Activated B cell treated with CpG ODN at 0.5 μM for 24 hours (primary cell): ENCODE data around the gene CCDC141. TPM values are rescaled to one million over a fixed set of nuclear protein-coding genes. Genes with fewer than 3 reads are reported as not detected.

Experiments used
- ATAC-seq: fragments of 200-7000 bp; cut with Tn5 transposase; one replicate; pipeline ENCODE4 v1.10.0; 2021; ENCODE audit warnings: low read depth, mild to moderate bottlenecking, moderate library complexity
- CTCF ChIA-PET: fragments of 350-600 bp; sonication (Branson Sonifier 250); formaldehyde crosslinking; loops from one replicate; lab custom pipeline; 2021; ENCODE audit warnings: antibody characterized with exemption; lab: Charles Lee
- POLR2A ChIA-PET: fragments of 350-600 bp; sonication (Branson Sonifier 250); formaldehyde crosslinking; loops from one replicate; lab custom pipeline; 2021; ENCODE audit warnings: antibody characterized with exemption; lab: Charles Lee
- DNase-seq: peaks from one replicate; pipeline ENCODE4 v3.0.0; 2022
- H3K27ac Mint-ChIP-seq: one replicate; pipeline ENCODE4 v1.8.0; 2020; ENCODE audit warnings: mixed read lengths
- H3K27me3 Mint-ChIP-seq: one replicate; pipeline ENCODE4 v1.8.0; 2021; ENCODE audit warnings: mixed read lengths
- H3K36me3 Mint-ChIP-seq: one replicate; pipeline ENCODE4 v1.8.0; 2021; ENCODE audit warnings: low read depth, mixed read lengths
- H3K4me1 Mint-ChIP-seq: one replicate; pipeline ENCODE4 v1.8.0; 2021; ENCODE audit warnings: mixed read lengths
- H3K4me3 Mint-ChIP-seq: one replicate; pipeline ENCODE4 v1.8.0; 2020; ENCODE audit warnings: mild to moderate bottlenecking, mixed read lengths
- H3K9me3 Mint-ChIP-seq: one replicate; pipeline ENCODE4 v1.8.0; 2020; ENCODE audit warnings: mixed read lengths
- intact Hi-C: fragments of 100-400 bp; cut with micrococcal nuclease; formaldehyde crosslinking; loops from one replicate; pipeline ENCODE4 v1.15.1; 2024
- total RNA-seq: library from RNA; stranded (reverse); gene quantifications from 2 replicates; pipeline ENCODE4 v1.2.3, GENCODE V29; 2022
- TF ChIP-seq, protein P1 (sequence below): fragments of 200-600 bp; IDR thresholded peaks from one replicate; pipeline ENCODE4 v1.8.0; 2022; ENCODE audit warnings: antibody characterized with exemption, mild to moderate bottlenecking

Gene CCDC141
- total RNA-seq, 1 donor from 2014 or later, result 38.8 TPM

DNA sequence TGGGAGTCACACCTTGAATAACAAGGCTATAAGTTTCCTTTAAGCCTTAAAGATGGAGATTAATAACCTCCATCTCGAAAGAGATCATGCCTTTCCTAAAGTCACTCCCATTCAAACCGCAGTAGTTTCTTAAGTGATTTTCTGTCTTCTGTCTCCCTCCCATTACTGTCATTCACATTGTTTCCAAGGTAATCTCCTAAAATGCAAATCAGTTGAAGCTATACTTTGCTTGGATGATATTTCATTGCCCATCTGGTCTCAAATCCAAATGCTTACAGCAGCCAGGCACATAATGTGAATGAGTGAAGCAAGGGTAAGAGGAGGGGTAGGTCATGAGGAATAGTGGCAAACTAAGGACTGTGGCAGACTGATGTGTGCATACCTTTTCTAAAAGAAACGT lies 116.4 kb downstream of the CCDC141 start:
- no peaks in the 10 kb centered on the region for H3K27me3 Mint-ChIP-seq
- H3K36me3 Mint-ChIP-seq, result peaks cover 34% of the 10 kb centered on the region
- CTCF ChIA-PET, result no interaction called here
- TF ChIP-seq, protein P1, sequence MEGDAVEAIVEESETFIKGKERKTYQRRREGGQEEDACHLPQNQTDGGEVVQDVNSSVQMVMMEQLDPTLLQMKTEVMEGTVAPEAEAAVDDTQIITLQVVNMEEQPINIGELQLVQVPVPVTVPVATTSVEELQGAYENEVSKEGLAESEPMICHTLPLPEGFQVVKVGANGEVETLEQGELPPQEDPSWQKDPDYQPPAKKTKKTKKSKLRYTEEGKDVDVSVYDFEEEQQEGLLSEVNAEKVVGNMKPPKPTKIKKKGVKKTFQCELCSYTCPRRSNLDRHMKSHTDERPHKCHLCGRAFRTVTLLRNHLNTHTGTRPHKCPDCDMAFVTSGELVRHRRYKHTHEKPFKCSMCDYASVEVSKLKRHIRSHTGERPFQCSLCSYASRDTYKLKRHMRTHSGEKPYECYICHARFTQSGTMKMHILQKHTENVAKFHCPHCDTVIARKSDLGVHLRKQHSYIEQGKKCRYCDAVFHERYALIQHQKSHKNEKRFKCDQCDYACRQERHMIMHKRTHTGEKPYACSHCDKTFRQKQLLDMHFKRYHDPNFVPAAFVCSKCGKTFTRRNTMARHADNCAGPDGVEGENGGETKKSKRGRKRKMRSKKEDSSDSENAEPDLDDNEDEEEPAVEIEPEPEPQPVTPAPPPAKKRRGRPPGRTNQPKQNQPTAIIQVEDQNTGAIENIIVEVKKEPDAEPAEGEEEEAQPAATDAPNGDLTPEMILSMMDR, result no peak
- H3K4me1 Mint-ChIP-seq, result peaks cover 2% of the 10 kb centered on the region
- H3K27ac Mint-ChIP-seq, result no peak overlapping the region
- ATAC-seq (no peak), DNase-seq (no peak)
- POLR2A ChIA-PET, result no interaction called here
- H3K4me3 Mint-ChIP-seq, result no peak overlapping the region
- intact Hi-C loops, result no loop called here
- H3K9me3 Mint-ChIP-seq, result peaks cover 24% of the 10 kb centered on the region

DNA sequence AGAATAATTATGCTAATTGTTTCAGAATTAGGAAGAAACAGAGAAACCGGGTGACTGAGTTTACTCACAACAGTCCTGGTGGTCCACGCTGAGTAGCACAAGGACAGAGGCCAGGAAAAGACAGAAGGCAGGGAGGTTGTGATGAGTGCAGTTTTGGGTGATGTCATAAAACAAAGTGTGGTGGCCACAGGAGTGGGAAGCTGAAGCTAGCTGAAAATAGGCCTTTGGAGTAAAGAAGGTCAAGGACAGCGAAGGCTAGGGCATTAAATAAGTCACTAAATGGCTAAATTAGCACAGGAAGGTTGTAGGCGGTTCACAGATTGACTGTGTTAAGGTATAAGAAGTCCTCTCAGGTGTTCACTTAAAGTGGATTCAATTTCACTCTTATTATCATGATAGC lies 121.9 kb downstream of the CCDC141 start:
- TF ChIP-seq, protein P1, result no peak
- no peaks in the 10 kb centered on the region for H3K27me3 Mint-ChIP-seq
- ATAC-seq (no peak), DNase-seq (no peak)
- ChIA-PET CTCF (interaction anchor here (0.6 to 1.4 kb wide), 4 partner anchors 15 to 201 kb away, joined by 3 to 5 read pairs (median 4); no protein-coding TSS in a partner anchor), POLR2A (interaction anchor here (0.6 kb wide), 1 partner anchor 77 kb away, joined by 3 read pairs; no protein-coding TSS in a partner anchor)
- H3K36me3 Mint-ChIP-seq, result peaks cover 19% of the 10 kb centered on the region
- peaks cover 6% of the 10 kb centered on the region for H3K9me3 Mint-ChIP-seq
- H3K27ac Mint-ChIP-seq, result no peak overlapping the region
- intact Hi-C loops, result no loop called here
- H3K4me3 Mint-ChIP-seq, result no peak overlapping the region
- peaks cover 15% of the 10 kb centered on the region for H3K4me1 Mint-ChIP-seq

DNA sequence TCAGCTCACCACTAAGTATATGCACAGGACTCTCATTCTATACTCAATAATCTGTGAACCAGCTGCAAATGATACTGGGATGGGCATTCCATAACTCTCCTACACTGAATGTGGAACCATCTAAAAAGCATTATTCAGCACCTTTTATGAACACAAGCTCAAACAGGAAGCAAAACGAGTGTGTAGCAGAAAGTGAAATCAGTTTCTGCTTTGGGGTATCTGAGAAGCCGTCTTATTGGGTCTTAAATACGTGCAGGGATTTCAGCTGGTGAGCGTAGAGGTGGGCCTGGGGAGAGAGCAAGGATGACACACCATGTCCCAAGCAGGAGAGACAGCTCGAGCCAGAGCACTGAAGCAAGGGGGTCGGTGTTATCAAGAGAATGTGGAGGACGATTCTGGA lies 122.8 kb downstream of the CCDC141 start:
- ATAC-seq, result no peak
- ChIA-PET CTCF (interaction anchor here (0.9 to 1.9 kb wide), 5 partner anchors 9 to 202 kb away, joined by 3 to 5 read pairs (median 5); no protein-coding TSS in a partner anchor), POLR2A (interaction anchor here (0.6 kb wide), 1 partner anchor 76 kb away, joined by 3 read pairs; no protein-coding TSS in a partner anchor)
- TF ChIP-seq, protein P1, result no peak
- peaks cover 15% of the 10 kb centered on the region for H3K4me1 Mint-ChIP-seq
- peaks cover 18% of the 10 kb centered on the region for H3K36me3 Mint-ChIP-seq
- intact Hi-C loops, result no loop called here
- peak overlapping the region; percentile 60 for H3K4me3 Mint-ChIP-seq
- H3K27ac Mint-ChIP-seq, result no peak overlapping the region
- no peak for DNase-seq
- H3K9me3 Mint-ChIP-seq, result peaks cover 6% of the 10 kb centered on the region
- no peaks in the 10 kb centered on the region for H3K27me3 Mint-ChIP-seq

DNA sequence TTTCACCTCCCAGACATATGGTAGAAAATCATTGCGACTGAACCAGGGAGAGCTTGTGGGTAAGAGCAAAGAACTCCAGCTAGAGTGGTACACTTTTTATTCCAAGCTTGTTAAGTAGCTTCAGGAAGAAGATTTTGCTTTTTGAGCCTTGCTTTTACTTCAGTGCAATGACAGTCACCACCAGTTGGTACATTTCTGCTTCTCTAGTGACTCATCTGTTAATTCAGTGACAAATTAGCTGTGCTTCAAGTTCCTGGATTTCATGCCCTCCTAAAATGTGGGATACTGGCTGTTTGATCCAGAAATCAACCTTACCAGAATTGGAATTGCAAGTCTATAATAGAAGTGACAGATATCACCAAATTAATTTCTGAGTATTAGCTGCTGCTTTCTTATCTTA lies 125.1 kb downstream of the CCDC141 start:
- ChIA-PET CTCF (interaction anchor here (1.4 kb wide), 1 partner anchor 205 kb away, joined by 4 read pairs; no protein-coding TSS in a partner anchor), POLR2A (no interaction called here)
- Mint-ChIP-seq H3K4me3 (no peak overlapping the region), H3K9me3 (no peaks in the 10 kb centered on the region), H3K4me1 (peaks cover 15% of the 10 kb centered on the region), H3K36me3 (peaks cover 6% of the 10 kb centered on the region), H3K27ac (no peak overlapping the region), H3K27me3 (no peaks in the 10 kb centered on the region)
- TF ChIP-seq, protein P1, result no peak
- DNase-seq (no peak), ATAC-seq (no peak)
- intact Hi-C loops, result no loop called here

DNA sequence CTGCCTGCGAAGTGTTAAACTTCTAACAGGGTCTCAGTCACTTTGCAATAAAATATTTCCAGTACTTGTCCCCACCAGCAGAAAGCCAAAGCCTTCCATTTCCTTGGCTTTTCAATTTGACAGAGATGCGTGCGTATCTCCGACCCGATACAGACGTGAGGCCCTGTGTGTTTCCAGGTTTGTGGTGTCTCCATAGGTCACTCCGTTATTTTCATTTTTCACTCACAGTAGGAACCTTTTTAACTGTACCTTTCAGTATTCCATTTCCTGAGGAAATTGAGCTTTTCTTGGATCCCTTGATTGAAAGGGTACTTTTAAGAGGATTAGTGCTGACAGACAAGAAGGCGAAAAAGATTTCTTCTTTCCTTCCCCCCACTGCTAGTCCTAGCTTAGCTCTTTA lies 126.4 kb downstream of the CCDC141 start:
- ChIA-PET CTCF (no interaction called here), POLR2A (no interaction called here)
- no peaks in the 10 kb centered on the region for H3K9me3 Mint-ChIP-seq
- peaks cover 13% of the 10 kb centered on the region for H3K4me1 Mint-ChIP-seq
- H3K4me3 Mint-ChIP-seq, result no peak overlapping the region
- H3K27ac Mint-ChIP-seq, result no peak overlapping the region
- no peak for ATAC-seq
- TF ChIP-seq, protein P1, result no peak
- no peak for DNase-seq
- H3K27me3 Mint-ChIP-seq, result no peaks in the 10 kb centered on the region
- peaks cover 10% of the 10 kb centered on the region for H3K36me3 Mint-ChIP-seq
- intact Hi-C loops, result no loop called here
